H1 (cell line): ENCODE measurements around the gene MED10. TPM values are rescaled to one million over a fixed set of nuclear protein-coding genes. Genes with fewer than 3 reads are reported as not detected.

ENCODE experiments used
- CTCF ChIA-PET: fragments of 300-600 bp; sonication (Branson Sonifier 250); formaldehyde crosslinking; loops from one replicate; lab custom pipeline; 2021; ENCODE audit not compliant: partially characterized antibody; lab: Charles Lee
- POLR2A ChIA-PET: fragments of 300-600 bp; sonication (Branson Sonifier 250); formaldehyde crosslinking; loops from one replicate; lab custom pipeline; 2021; ENCODE audit warnings: inconsistent platforms; ENCODE audit not compliant: partially characterized antibody; lab: Charles Lee
- DNase-seq, 2 experiments: peaks; one replicate each; pipeline versions ENCODE4 v3.0.0 to v3.0.0-alpha.2; 2010 to 2022; ENCODE audit warnings: low spot score in 2 of 2, low read depth in 1 of 2, mixed read lengths in 1 of 2
- FAIRE-seq: peaks from 2 replicates; lab custom pipeline; 2011; peaks lifted over from hg19 to GRCh38; lab: Jason Lieb, UNC
- H2AFZ ChIP-seq: 2 replicates; pipeline ENCODE4 v1.8.1; 2012; ENCODE audit warnings: low read length, inconsistent platforms
- H2AK5ac ChIP-seq: 2 replicates; pipeline ENCODE4 v1.6.1; 2013; ENCODE audit warnings: low read depth, low read length
- H2BK120ac ChIP-seq: replicated peaks from 2 replicates; pipeline ENCODE3; 2013; ENCODE audit warnings: low read depth, low read length, inconsistent platforms
- H2BK12ac ChIP-seq: 2 replicates; pipeline ENCODE4 v1.6.1; 2013; ENCODE audit warnings: low read depth, low read length
- H2BK15ac ChIP-seq: 2 replicates; pipeline ENCODE4 v1.6.1; 2013; ENCODE audit warnings: low read length
- H2BK20ac ChIP-seq: 2 replicates; pipeline ENCODE4 v1.6.1; 2013; ENCODE audit warnings: low read length
- H2BK5ac ChIP-seq: 2 replicates; pipeline ENCODE4 v1.6.1; 2013; ENCODE audit warnings: low read depth, low read length
- H3K14ac ChIP-seq: 2 replicates; pipeline ENCODE4 v1.6.1; 2013; ENCODE audit warnings: inconsistent platforms; ENCODE audit not compliant: insufficient read length
- H3K18ac ChIP-seq: 2 replicates; pipeline ENCODE4 v1.6.1; 2013; ENCODE audit warnings: low read length; ENCODE audit errors: extremely low read depth
- H3K23ac ChIP-seq: 2 replicates; pipeline ENCODE4 v1.6.1; 2013; ENCODE audit warnings: inconsistent platforms; ENCODE audit not compliant: insufficient read length
- H3K23me2 ChIP-seq: 2 replicates; pipeline ENCODE4 v1.6.1; 2013; ENCODE audit warnings: low read depth, low read length
- H3K27ac ChIP-seq: 2 replicates; pipeline ENCODE4 v1.6.1; 2011; ENCODE audit warnings: low read depth, low read length, inconsistent platforms
- H3K27me3 ChIP-seq, 4 experiments: replicated peaks in 1 of 4; 1 replicate in 1 of 4; 2 replicates in 3 of 4; pipeline versions ENCODE4 v1.6.1 to v1.8.1; 2011 to 2013; ENCODE audit warnings: low read length in 3 of 4, mild to moderate bottlenecking in 3 of 4, inconsistent platforms in 2 of 4, mixed read lengths in 2 of 4, moderate library complexity in 1 of 4; ENCODE audit not compliant: control insufficient read depth in 3 of 4, insufficient read depth in 3 of 4; ENCODE audit errors: extremely low read depth in 1 of 4
- H3K36me3 ChIP-seq, 4 experiments: 2 replicates each; pipeline versions ENCODE4 v1.6.1 to v1.8.1; 2011 to 2013; ENCODE audit warnings: mild to moderate bottlenecking in 4 of 4, low read length in 3 of 4, moderate library complexity in 2 of 4, control low read depth in 1 of 4, inconsistent platforms in 1 of 4; ENCODE audit not compliant: insufficient read depth in 4 of 4, control insufficient read depth in 2 of 4
- H3K4ac ChIP-seq: replicated peaks from 2 replicates; pipeline ENCODE3; 2013; ENCODE audit warnings: low read length, low read depth, mixed read lengths, inconsistent platforms; ENCODE audit not compliant: insufficient read length
- H3K4me1 ChIP-seq, 4 experiments: replicated peaks in 1 of 4; 1 replicate in 1 of 4; 2 replicates in 3 of 4; pipeline versions ENCODE4 v1.6.1 to v1.8.1; 2011 to 2013; ENCODE audit warnings: low read length in 3 of 4, inconsistent platforms in 2 of 4, mixed read lengths in 1 of 4; ENCODE audit not compliant: insufficient read depth in 4 of 4, control insufficient read depth in 3 of 4
- H3K4me2 ChIP-seq, 2 experiments: 2 replicates each; pipeline versions ENCODE4 v1.6.1 to v1.8.1; 2011 to 2013; ENCODE audit warnings: low read depth in 2 of 2, low read length in 2 of 2, control low read depth in 1 of 2, inconsistent platforms in 1 of 2, mild to moderate bottlenecking in 1 of 2; ENCODE audit not compliant: insufficient read depth in 1 of 2
- H3K4me3 ChIP-seq, 4 experiments: fragments of 200-600, 300-600 bp in 1 of 4; sonication (generic), shearing (Covaris generic), sonication (Bioruptor Twin) in 1 of 4; 2 replicates each; pipeline versions ENCODE4 v1.5.1 to v1.8.1; 2011 to 2016; ENCODE audit warnings: low read length in 4 of 4, low read depth in 3 of 4, control low read depth in 2 of 4, inconsistent platforms in 2 of 4, mild to moderate bottlenecking in 2 of 4, mixed read lengths in 1 of 4, moderate library complexity in 1 of 4; ENCODE audit not compliant: insufficient read depth in 2 of 4; ENCODE audit errors: extremely low read depth in 1 of 4
- H3K56ac ChIP-seq: replicated peaks from 2 replicates; pipeline ENCODE3; 2013; ENCODE audit warnings: low read depth, mild to moderate bottlenecking, mixed read lengths, low read length, inconsistent platforms; ENCODE audit not compliant: insufficient read length
- H3K79me1 ChIP-seq: 2 replicates; pipeline ENCODE4 v1.6.1; 2013; ENCODE audit warnings: low read depth, low read length, control low read depth
- H3K79me2 ChIP-seq, 2 experiments: 2 replicates each; pipeline versions ENCODE4 v1.6.1 to v1.8.1; 2012 to 2013; ENCODE audit warnings: low read length in 2 of 2, mild to moderate bottlenecking in 2 of 2, inconsistent platforms in 1 of 2; ENCODE audit not compliant: insufficient read depth in 2 of 2, control insufficient read depth in 1 of 2
- H3K9ac ChIP-seq, 4 experiments: replicated peaks in 1 of 4; 1 replicate in 1 of 4; 2 replicates in 3 of 4; pipeline versions ENCODE4 v1.6.1 to v1.8.1; 2011 to 2013; ENCODE audit warnings: low read depth in 3 of 4, low read length in 3 of 4, control low read depth in 2 of 4, mild to moderate bottlenecking in 2 of 4, moderate library complexity in 2 of 4, inconsistent platforms in 1 of 4; ENCODE audit errors: extremely low read depth in 1 of 4
- H3K9me3 ChIP-seq, 2 experiments: 2 replicates each; pipeline versions ENCODE4 v1.6.1 to v1.8.1; 2012 to 2013; ENCODE audit warnings: mild to moderate bottlenecking in 2 of 2, moderate library complexity in 2 of 2, control low read depth in 1 of 2, inconsistent platforms in 1 of 2, low read depth in 1 of 2, low read length in 1 of 2, mixed read lengths in 1 of 2; ENCODE audit not compliant: insufficient read depth in 2 of 2
- H4K20me1 ChIP-seq, 2 experiments: replicated peaks in 1 of 2; 2 replicates each; pipeline versions ENCODE3 to v1.8.1; 2011 to 2013; ENCODE audit warnings: inconsistent platforms in 2 of 2, low read length in 2 of 2, mild to moderate bottlenecking in 1 of 2; ENCODE audit not compliant: insufficient read depth in 2 of 2, control insufficient read depth in 1 of 2
- H4K5ac ChIP-seq: 2 replicates; pipeline ENCODE4 v1.6.1; 2013; ENCODE audit warnings: low read length, low read depth, mixed read lengths, inconsistent platforms; ENCODE audit not compliant: insufficient read length
- H4K8ac ChIP-seq: 2 replicates; pipeline ENCODE4 v1.8.0; 2013; ENCODE audit warnings: mild to moderate bottlenecking, moderate library complexity, low read length, inconsistent platforms; ENCODE audit not compliant: insufficient read depth; ENCODE audit errors: extremely low read depth
- H4K91ac ChIP-seq: replicated peaks from 2 replicates; pipeline ENCODE3; 2013; ENCODE audit warnings: low read length, mixed read lengths, inconsistent platforms; ENCODE audit not compliant: insufficient read length
- RBBP5 ChIP-seq: IDR thresholded peaks from 2 replicates; pipeline ENCODE4 v1.7.1; 2012; ENCODE audit warnings: low read depth, mild to moderate bottlenecking, inconsistent platforms, low read length, moderate library complexity, borderline replicate concordance
- WGBS, 2 experiments: shearing (Covaris generic) in 1 of 2; methylation state at CpG; one replicate each; pipeline versions ENCODE4 v1.1.6 to v1.1.7; 2013 to 2015; ENCODE audit warnings: low lambda C conversion rate in 2 of 2, mixed read lengths in 2 of 2, inconsistent platforms in 1 of 2, low coverage in 1 of 2, missing lambda C conversion rate in 1 of 2; ENCODE audit not compliant: insufficient replicate concordance in 2 of 2, insufficient coverage in 1 of 2, insufficient read length in 1 of 2; ENCODE audit errors: extremely low coverage in 1 of 2, missing lambda C conversion rate in 1 of 2; 5-methylcytosine and 5-hydroxymethylcytosine counted together
- polyA plus RNA-seq, 7 experiments: library from polyadenylated mRNA; depleted of rRNA in 3 of 7; stranded (reverse) in 5 of 7; unstranded in 2 of 7; fragments of >200 nt in 5 of 7; fragments of 200-250 nt in 2 of 7; gene quantifications; 1 replicate in 5 of 7; 2 replicates in 1 of 7; 4 replicates in 1 of 7; pipeline versions ENCODE4 v1.2.1 to v1.2.3, GENCODE V29; 2011 to 2013; ENCODE audit warnings: missing spikeins in 2 of 7, mixed read lengths in 2 of 7
- total RNA-seq: library from RNA; stranded (reverse); fragmentation: NEBNext Ultra II Directional; extraction: Animal tissue kit (Norgen Biotek cat#: 25700); gene quantifications from 2 replicates; pipeline ENCODE4 v1.2.1, GENCODE V29; 2021

The MED10 gene
- total and polyA plus RNA-seq, 2 of the 8 experiments (the other 6 are each of a cell fraction or from before 2014, with no cell fraction given), result 20.1 to 23.2 TPM

GRCh38 chr5:6386271-6386670, 7.9 kb upstream of the MED10 start:
- Histone ChIP-seq H3K79me1 (no peaks in the 10 kb centered on the region), H3K4ac (no peak overlapping the region), H3K18ac (no peak overlapping the region), H2AK5ac (no peak overlapping the region), H4K5ac (no peak overlapping the region), H2BK120ac (no peak overlapping the region), H4K20me1 (no peaks in the 10 kb centered on the region), H3K79me2 (no peaks in the 10 kb centered on the region), H3K36me3 (no peaks in the 10 kb centered on the region), H3K4me1 (peaks cover 0 to 9% (median 2%) of the 10 kb centered on the region in 4 experiments; a peak in 2 of 7 replicates), H3K9ac (no peak overlapping the region), H3K9me3 (no peaks in the 10 kb centered on the region), H2AFZ (no peak overlapping the region), H3K56ac (no peak overlapping the region), H3K27ac (no peak overlapping the region), H3K4me2 (no peak overlapping the region), H2BK5ac (no peak overlapping the region), H3K27me3 (no peaks in the 10 kb centered on the region), H2BK12ac (no peak overlapping the region), H2BK15ac (no peak overlapping the region), H3K23me2 (no peaks in the 10 kb centered on the region), H4K8ac (no peak overlapping the region), H3K23ac (no peak overlapping the region), H4K91ac (no peak overlapping the region), H3K14ac (no peak overlapping the region), H3K4me3 (no peak overlapping the region), H2BK20ac (no peak overlapping the region)
- POLR2A ChIA-PET, result no interaction called here
- FAIRE-seq (no peak), DNase-seq (no peak)
- TF ChIP-seq RBBP5, result no peak
- CTCF ChIA-PET, result no interaction called here
- 83% methylated on average over 1 of the region's 1 CpG; no CpG with 5 or more reads in 1 of the 2 experiments for WGBS, 2 experiments
